Measurements from ENCODE around the gene SEZ6L2. TPM values are rescaled to one million over a fixed set of nuclear protein-coding genes. Genes with fewer than 3 reads are reported as not detected.

The SEZ6L2 gene
- total and polyA plus RNA-seq, 2 of the 8 experiments (the other 6 are each of a cell fraction or from before 2014, with no cell fraction given), result 43.5 to 47.7 TPM

- TF ChIP-seq CHD7 (IDR thresholded peaks at IDR 0.05; ENCODE audit: insufficient replicate concordance, low read length) (no peak), SRF (IDR thresholded peaks at IDR 0.05; ENCODE audit: low read depth, low read length) (0 out of 2 replicates have a peak, but pooled peaks have one; percentile 1), ASH2L (IDR thresholded peaks at IDR 0.05; ENCODE audit: low read length) (no peak), SP1 (IDR thresholded peaks at IDR 0.05; ENCODE audit: low read depth, low read length) (peak; percentile 63; the same call in 1 of the 2 replicates), BRCA1 (IDR thresholded peaks at IDR 0.05; ENCODE audit: low read depth, low read length) (no peak), NRF1 (IDR thresholded peaks at IDR 0.05; ENCODE audit: low read depth, low read length) (no peak), RAD21 (IDR thresholded peaks at IDR 0.05 in 1 of 2, conservative IDR thresholded peaks at IDR 0.05 in 1 of 2; ENCODE audit: low read depth in 2 of 2, low read length in 2 of 2) (no peak), BCL11A (IDR thresholded peaks at IDR 0.05; ENCODE audit: low read depth in 2 of 2, low read length in 2 of 2) (no peak), SIX5 (IDR thresholded peaks at IDR 0.05; ENCODE audit: low read depth, low read length) (no peak), GTF2F1 (IDR thresholded peaks at IDR 0.05; ENCODE audit: borderline replicate concordance, low read depth, low read length) (no peak), SP4 (IDR thresholded peaks at IDR 0.05; ENCODE audit: low read length) (0 out of 2 replicates have a peak, but pooled peaks have one; percentile 28)
Observed at GRCh38 chr16:29877266-29877961, 21.9 kb downstream of the SEZ6L2 start (continued).
